OCI-LY3 (cell line): ENCODE results near the gene RAP1GAP.

Experiments used
- EZH2phosphoT487 ChIP-seq: fragments of 200-600 bp; shearing (Covaris generic); IDR thresholded peaks from 2 replicates; pipeline ENCODE4 v1.6.1; 2018; ENCODE audit warnings: antibody characterized with exemption, mixed run types, low read depth
- TF ChIP-seq, protein P1 (sequence below): fragments of 200-600, 300-600 bp; sonication (generic); IDR thresholded peaks from 2 replicates; pipeline ENCODE4 v1.5.1; 2014; ENCODE audit warnings: antibody characterized with exemption, low read length, low read depth

GRCh38 chr1:21562896-21563295 is 106.3 kb downstream of the RAP1GAP start:
- TF ChIP-seq, protein P1, sequence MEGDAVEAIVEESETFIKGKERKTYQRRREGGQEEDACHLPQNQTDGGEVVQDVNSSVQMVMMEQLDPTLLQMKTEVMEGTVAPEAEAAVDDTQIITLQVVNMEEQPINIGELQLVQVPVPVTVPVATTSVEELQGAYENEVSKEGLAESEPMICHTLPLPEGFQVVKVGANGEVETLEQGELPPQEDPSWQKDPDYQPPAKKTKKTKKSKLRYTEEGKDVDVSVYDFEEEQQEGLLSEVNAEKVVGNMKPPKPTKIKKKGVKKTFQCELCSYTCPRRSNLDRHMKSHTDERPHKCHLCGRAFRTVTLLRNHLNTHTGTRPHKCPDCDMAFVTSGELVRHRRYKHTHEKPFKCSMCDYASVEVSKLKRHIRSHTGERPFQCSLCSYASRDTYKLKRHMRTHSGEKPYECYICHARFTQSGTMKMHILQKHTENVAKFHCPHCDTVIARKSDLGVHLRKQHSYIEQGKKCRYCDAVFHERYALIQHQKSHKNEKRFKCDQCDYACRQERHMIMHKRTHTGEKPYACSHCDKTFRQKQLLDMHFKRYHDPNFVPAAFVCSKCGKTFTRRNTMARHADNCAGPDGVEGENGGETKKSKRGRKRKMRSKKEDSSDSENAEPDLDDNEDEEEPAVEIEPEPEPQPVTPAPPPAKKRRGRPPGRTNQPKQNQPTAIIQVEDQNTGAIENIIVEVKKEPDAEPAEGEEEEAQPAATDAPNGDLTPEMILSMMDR: no peak
- TF ChIP-seq EZH2phosphoT487: no peak
